ENCODE results near the gene SCAMP5. TPM values are rescaled to one million over a fixed set of nuclear protein-coding genes. Genes with fewer than 3 reads are reported as not detected.

Gene SCAMP5
- total RNA-seq, 2 experiments from 2014 or later = 0.65 to 1.1 TPM

DNA sequence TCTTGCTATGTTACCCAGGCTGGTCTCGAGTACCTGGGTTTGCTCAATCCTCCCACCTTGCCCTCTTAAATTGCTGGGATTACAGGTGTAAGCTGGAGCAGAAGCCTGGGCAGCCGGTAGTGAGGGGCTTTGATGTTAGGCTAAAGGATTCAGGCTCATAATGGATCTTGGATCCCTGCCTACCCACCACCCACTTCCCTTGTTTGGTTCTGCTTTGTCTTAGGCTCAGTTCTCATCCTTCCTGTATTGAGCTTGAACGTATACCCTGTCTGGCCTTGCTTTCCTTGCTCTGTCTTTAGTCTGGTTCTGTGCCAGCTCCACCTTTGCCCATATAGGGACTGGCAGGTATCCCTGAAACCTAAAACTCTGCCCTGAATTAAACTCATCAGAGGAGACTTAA is 29.7 kb downstream of the SCAMP5 start:
- ChIA-PET CTCF (interaction anchor here (0.8 to 8.7 kb wide), 6 partner anchors 17 to 283 kb away, joined by 3 to 89 read pairs (median 4); partner anchors contain the start of gene C15orf39), POLR2A (interaction anchor here (0.8 to 3.1 kb wide), 8 partner anchors 12 to 241 kb away, joined by 3 to 24 read pairs (median 4); partner anchors contain the start of genes C15orf39 and SCAMP5)
- peaks cover 15% of the 10 kb centered on the region for H3K36me3 Mint-ChIP-seq (ENCODE audit: low read depth)
- peak overlapping the region; percentile 93 for H3K4me3 Mint-ChIP-seq
- H3K27me3 Mint-ChIP-seq = no peaks in the 10 kb centered on the region
- DNase-seq (no peak), ATAC-seq (no peak)
- TF ChIP-seq, protein P1, sequence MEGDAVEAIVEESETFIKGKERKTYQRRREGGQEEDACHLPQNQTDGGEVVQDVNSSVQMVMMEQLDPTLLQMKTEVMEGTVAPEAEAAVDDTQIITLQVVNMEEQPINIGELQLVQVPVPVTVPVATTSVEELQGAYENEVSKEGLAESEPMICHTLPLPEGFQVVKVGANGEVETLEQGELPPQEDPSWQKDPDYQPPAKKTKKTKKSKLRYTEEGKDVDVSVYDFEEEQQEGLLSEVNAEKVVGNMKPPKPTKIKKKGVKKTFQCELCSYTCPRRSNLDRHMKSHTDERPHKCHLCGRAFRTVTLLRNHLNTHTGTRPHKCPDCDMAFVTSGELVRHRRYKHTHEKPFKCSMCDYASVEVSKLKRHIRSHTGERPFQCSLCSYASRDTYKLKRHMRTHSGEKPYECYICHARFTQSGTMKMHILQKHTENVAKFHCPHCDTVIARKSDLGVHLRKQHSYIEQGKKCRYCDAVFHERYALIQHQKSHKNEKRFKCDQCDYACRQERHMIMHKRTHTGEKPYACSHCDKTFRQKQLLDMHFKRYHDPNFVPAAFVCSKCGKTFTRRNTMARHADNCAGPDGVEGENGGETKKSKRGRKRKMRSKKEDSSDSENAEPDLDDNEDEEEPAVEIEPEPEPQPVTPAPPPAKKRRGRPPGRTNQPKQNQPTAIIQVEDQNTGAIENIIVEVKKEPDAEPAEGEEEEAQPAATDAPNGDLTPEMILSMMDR (IDR thresholded peaks at IDR 0.05) = no peak
- peaks cover 27% of the 10 kb centered on the region for H3K4me1 Mint-ChIP-seq (ENCODE audit: low read depth)
- peak overlapping the region; percentile 53 for H3K27ac Mint-ChIP-seq
- no peaks in the 10 kb centered on the region for H3K9me3 Mint-ChIP-seq
- intact Hi-C loops (cut with micrococcal nuclease) = no loop called here

DNA sequence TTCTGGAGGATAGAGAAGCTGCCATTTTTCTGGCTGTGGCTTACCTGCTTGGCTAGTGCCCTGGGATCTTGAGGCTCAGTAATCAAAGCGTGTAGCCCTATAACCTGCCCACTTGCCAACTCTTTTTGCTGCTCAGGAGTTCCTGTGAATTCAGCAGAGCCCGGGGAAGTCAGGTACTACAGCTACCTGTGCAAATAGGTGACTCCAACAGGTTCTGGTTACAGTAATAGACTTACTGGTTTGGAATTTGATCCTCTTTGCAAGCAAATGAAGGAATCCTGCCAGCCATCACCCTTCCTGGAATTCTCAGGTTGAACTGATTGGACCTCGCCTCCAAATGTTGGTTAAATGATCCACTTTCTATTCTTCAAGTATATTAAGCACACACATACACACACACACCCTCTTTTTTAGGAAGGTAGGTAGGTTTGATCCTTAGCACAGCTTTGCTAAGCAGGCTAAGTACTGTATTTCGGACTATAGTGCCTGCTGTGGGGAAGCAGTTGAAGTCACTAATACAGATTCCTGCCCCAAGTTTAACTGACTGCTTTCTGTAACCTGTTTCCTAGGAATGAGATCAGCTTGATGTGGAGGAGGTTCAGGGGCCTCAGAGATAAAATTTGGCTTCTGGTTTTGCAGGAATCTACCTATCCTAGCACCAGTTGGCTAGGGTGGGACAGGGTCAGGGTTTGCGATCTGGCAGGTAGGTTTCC is 30.3 kb downstream of the SCAMP5 start:
- H3K36me3 Mint-ChIP-seq (ENCODE audit: low read depth) = peaks cover 17% of the 10 kb centered on the region
- no peaks in the 10 kb centered on the region for H3K27me3 Mint-ChIP-seq
- TF ChIP-seq, protein P1 (IDR thresholded peaks at IDR 0.05) = no peak
- ChIA-PET CTCF (interaction anchor here (0.8 to 8.7 kb wide), 5 partner anchors 18 to 282 kb away, joined by 3 to 89 read pairs (median 4); partner anchors contain the start of gene C15orf39), POLR2A (interaction anchor here (0.9 to 3.1 kb wide), 7 partner anchors 11 to 242 kb away, joined by 3 to 24 read pairs (median 4); partner anchors contain the start of genes C15orf39 and SCAMP5)
- ATAC-seq (no peak), DNase-seq (no peak)
- intact Hi-C loops (cut with micrococcal nuclease) = no loop called here
- no peaks in the 10 kb centered on the region for H3K9me3 Mint-ChIP-seq
- H3K27ac Mint-ChIP-seq = peak overlapping the region; percentile 53
- no peak overlapping the region for H3K4me3 Mint-ChIP-seq
- peaks cover 30% of the 10 kb centered on the region for H3K4me1 Mint-ChIP-seq (ENCODE audit: low read depth)

DNA sequence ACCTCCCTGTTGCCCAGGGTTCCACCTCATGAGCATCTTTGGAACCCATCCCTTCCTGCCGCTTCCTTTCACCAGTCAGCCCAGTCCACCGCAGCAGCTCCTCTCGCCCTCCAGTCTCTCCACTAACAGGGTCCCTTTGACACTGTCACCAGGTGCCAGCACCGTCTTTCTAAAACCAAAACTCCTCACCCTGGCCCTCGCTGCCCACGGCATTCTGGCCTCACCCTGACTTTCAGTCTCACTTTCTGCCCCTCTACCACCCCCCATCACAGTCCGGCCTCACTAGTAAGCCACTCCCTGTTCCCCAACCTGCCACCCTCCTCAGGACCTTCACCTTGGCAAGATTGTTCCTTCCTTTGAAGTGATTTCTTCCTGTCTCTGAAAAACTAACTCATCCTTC is 32.2 kb downstream of the SCAMP5 start:
- Mint-ChIP-seq H3K27me3 (no peaks in the 10 kb centered on the region), H3K36me3 (ENCODE audit: low read depth) (peaks cover 27% of the 10 kb centered on the region), H3K9me3 (no peaks in the 10 kb centered on the region), H3K4me3 (no peak overlapping the region), H3K27ac (no peak overlapping the region), H3K4me1 (ENCODE audit: low read depth) (peaks cover 41% of the 10 kb centered on the region)
- DNase-seq (no peak), ATAC-seq (no peak)
- ChIA-PET CTCF (interaction anchor here (1.1 to 8.7 kb wide), 2 partner anchors 68 to 178 kb away, joined by 3 to 89 read pairs; no protein-coding TSS in a partner anchor), POLR2A (interaction anchor here (1.1 kb wide), 1 partner anchor 83 kb away, joined by 3 read pairs; no protein-coding TSS in a partner anchor)
- intact Hi-C loops (cut with micrococcal nuclease) = no loop called here
- TF ChIP-seq, protein P1 (IDR thresholded peaks at IDR 0.05) = no peak

DNA sequence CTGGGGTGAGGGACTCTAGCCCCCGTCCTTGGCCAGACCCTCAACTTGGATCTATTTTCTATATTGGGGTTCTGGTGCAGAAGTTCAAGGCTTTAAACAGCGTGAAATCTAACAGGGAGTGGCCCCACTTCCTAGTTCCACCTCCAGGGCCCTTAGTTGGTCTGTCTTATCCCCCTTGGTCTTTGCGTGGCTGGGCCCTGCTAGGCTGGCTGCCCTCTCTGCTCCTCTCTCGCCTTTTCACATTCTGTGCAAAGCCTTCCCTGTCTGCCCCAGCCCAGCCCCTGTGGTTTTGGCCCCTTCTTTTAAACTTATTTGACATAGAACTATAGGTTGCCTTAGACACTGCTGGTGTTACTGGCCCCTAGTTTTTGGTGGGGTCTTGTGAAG is 33.6 kb downstream of the SCAMP5 start:
- Mint-ChIP-seq H3K36me3 (ENCODE audit: low read depth) (peaks cover 27% of the 10 kb centered on the region), H3K9me3 (no peaks in the 10 kb centered on the region), H3K4me3 (no peak overlapping the region), H3K27ac (no peak overlapping the region), H3K27me3 (no peaks in the 10 kb centered on the region), H3K4me1 (ENCODE audit: low read depth) (peaks cover 48% of the 10 kb centered on the region)
- ChIA-PET POLR2A (interaction anchor here (1.0 to 1.3 kb wide), 2 partner anchors 175 to 179 kb away, joined by 3 read pairs; no protein-coding TSS in a partner anchor), CTCF (interaction anchor here (0.6 to 8.7 kb wide), 13 partner anchors 8 to 249 kb away, joined by 3 to 89 read pairs (median 6); partner anchors contain the start of gene C15orf39)
- ATAC-seq (peak; percentile 32), DNase-seq (no peak)
- intact Hi-C loops (cut with micrococcal nuclease) = no loop called here
- TF ChIP-seq, protein P1 (IDR thresholded peaks at IDR 0.05) = no peak
